ENCODE results near the gene PLD6.
A peak's percentile ranks its signal among the peaks of the same experiment; 100 is the strongest.

Gene PLD6

DNA sequence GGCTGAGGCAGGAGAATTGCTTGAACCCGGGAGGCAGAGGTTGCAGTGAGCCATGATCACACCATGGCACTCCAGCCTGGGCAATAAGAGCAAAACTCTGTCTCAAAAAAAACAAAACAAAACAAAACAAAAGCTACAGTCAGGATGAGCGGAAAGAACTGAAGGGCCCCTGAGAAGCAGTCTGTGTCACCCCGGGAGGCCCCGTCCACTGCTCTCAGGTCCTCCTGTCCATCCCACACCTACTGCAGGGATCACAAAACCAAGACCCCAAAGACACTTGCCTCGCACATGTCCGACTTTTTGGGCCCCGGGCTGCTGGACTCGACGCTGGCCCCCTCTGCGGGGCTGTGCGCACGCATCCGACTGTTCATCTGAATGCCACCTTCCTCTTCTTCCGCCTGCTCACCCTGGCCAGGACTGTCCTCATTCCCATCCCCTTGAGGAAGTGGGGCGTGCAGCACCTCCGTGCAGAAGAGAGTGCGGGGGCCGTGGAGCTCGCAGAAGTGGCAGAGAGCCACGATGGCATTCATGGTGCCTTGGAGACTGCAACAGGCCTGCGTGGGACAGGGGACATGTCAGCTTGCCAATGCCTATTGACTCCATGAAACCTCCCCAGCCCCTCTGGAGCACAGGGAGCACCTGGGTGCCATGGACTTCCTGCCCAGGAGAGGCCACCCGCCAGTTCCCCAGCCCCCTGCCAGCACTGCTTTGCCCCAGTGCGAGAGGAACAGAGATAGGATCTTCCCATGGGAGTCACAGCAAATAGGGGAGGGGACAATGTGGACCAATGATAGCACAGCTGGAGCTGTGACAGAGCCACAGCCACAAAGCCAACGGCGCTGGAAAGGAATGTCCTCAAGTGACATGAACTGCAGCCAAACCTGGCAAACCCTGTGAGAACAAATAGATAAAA, 21.7 kb upstream of the PLD6 start:
- DNase-seq (ENCODE audit: low read depth in 2 of 3, low spot score in 1 of 3) = no peak

DNA sequence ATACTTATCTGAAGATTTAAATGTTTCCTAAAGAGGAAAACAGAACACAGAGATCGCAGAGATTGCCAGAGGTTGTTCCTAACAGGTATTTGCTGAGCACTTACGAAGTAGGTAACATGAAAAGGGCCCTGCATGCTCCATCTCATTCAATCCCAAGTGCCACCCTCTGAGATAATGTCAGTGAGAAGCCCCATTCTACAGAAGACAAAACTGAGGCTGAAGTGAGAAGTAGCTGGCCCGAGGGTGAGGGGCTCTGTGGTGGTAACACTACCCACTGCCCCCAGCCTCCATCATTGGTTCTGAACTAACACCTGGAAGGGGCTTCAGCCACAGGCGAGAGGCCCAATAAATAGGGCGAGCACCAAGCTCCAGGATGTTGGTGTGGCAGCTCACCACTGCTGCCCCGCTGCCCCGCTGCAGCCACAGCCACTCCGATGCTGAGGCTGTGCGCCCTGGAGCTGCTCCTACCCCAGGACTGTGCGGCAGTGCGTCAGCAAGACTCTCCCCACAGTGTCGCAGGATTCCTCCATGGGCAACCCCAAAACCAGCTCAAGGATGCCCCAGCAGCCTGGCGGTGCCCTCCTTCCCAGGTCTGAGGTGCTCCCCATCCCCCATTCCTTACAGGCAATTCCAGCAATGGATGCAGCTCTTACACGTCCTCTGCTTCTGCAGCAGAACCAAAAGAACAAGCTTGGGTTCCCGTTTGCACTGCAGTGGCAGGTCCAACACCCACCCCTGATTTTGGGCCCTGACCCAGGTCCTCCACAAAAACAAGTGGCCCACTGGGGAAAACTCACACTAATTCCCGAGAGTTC, 20.5 kb upstream of the PLD6 start:
- DNase-seq (ENCODE audit: low read depth in 2 of 3, low spot score in 1 of 3) = no peak

DNA sequence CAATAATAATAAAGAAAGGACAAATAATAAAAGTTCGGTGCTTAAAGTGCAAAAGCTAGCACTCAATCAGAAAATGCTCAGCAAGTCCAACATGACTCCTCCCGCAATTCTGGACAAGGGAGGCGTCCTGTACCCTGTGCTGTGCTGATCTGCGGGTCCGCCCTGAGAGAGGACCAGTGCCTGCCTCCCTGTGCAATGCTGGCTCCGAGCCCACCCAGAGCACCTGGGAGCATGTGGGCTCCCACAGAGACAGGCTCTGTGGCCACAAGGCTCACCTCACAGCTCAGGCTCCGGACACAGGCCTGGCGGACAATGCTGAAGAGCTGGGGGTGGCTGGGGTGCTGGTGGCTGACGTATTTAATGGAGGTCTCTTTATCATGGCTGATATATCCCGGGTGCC, 19.8 kb upstream of the PLD6 start:
- DNase-seq (ENCODE audit: low read depth in 2 of 3, low spot score in 1 of 3) = no peak

DNA sequence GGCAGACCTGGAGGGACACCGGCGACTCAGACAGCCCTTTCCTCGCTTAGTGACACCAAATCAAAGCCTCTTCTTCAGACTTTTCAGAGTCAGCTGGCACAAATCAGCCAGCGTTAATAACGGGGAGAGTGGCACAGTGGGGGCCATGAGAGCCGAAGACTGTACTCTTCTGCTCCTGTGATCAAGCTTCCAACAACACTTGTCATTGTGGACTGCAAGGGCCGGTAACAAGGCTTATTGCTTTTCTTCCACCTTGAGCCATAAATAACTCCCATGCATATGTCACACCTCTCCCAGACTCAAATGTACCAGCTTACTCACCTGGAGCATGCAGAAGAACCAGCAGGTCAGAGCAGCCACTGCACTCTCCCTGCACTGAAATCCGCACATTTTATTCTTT, 18.0 kb upstream of the PLD6 start:
- no peak for DNase-seq (ENCODE audit: low read depth in 2 of 3, low spot score in 1 of 3)

DNA sequence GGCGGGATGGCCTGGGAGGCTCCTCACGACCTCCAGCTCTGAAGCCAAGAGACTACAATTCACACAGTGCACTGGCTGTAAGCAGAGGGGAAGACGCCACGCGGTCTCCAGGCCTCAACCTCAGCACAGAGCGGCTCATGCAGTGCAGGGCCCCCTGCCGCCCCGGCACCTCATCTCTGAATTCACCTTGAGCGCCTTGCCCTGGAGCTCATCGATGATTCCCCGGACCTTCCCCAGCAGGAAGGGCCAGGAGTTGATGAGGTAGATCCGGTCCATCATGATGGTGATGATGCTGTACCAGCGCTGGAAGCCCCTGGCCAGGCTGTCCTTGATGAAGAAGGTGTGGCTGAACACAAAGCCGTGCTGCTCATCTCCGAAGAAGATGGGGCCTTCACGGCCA, 17.6 kb upstream of the PLD6 start:
- DNase-seq (ENCODE audit: low read depth in 2 of 3, low spot score in 1 of 3) = no peak

DNA sequence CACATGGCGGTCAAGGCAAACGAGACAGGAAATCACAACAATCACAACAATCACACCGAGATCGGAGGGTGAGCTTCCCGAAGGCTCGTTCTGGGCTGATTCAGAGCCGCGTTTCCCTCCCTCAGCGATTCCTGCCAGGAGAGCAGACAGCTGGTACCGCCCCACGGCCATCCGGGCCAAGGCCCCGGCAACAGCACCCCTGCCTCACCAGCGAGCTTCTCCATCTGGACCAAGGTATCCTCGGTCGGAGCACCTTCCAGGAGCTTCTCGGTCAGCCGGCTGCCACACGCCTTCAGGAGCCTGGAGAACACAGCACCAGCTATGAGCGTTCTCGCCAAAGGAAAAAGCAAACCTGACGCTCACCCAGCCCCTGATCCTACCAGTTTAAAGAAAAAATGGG, 15.2 kb upstream of the PLD6 start:
- no peak for DNase-seq (ENCODE audit: low read depth in 2 of 3, low spot score in 1 of 3)

DNA sequence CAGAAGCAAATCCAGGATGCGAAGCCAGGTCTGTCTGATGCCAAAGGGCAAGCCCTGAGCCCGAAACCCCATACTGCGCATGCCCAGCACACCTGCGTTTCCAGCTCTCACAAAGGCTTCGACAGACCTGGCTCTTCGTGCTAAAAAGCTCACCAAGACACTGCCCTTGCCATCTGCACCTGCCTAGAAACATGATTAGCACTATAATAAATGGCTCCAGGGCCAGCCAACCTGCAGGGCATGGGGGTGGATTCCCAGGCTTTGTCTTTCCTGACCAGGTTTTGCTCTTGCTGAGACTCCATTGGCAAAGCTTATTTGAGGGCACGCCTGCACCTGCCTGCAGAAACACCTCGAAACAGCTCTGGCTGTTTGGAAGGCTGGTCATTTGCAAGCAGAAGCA, 14.4 kb upstream of the PLD6 start:
- no peak for DNase-seq (ENCODE audit: low read depth in 2 of 3, low spot score in 1 of 3)

DNA sequence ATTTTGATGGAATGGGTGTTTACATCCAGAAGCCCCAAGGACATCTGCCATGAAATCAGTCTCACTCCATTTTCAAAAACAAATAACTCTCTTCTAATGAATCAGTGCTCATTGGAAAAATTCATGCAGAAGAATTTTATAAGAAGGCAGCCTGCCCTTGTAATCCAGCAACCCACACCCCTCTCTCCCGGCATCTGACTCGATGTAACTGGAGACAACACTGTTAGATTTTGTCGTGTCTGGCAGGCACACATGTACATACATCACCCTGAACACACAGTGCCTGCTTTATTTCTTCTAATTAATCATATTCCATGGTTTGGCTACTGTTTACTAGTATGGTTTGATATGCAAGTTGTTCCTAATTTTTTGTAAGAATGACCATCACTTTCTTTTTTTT, 11.9 kb upstream of the PLD6 start:
- no peak for DNase-seq (ENCODE audit: low read depth in 2 of 3, low spot score in 1 of 3)

DNA sequence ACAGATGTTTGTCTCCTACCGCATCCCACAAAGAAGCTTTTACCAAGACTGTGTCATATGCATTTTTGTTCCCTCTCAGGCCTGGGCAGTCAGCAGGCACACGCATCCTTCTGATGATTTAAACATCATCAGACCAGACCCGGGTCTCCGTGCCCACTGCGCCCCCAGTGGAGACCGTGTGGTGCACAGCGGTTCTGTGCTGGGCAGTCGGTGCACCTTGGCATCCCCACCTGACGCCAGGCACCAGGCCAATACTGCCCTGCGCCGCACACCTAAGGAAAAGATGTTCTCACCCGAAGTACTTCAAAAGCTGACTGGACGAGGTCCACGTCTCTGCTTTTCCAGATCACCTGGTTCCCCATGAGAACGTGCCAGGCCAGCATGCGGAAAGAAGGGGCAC, 10.6 kb upstream of the PLD6 start:
- DNase-seq (ENCODE audit: low read depth in 2 of 3, low spot score in 1 of 3) = no peak

DNA sequence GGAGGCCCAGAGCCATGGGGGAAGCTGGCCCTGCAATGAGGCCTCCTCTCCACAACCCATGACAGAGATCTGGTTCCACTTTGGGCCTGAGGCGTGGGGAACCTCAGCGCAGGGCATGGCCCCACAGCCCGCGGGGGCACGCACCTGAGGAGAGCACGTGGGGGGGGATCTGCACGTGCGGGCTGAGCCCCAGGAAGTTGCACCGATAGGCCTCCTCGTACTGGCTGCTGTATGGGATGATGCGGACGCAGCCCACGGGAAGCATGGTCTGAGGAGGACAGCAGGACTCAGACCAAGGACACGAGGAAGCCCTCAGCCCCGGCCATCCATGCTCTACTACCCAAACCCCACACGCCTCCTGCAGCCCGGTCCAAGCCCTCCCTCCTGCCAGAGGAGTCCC, 10.1 kb upstream of the PLD6 start:
- DNase-seq (ENCODE audit: low read depth in 2 of 3, low spot score in 1 of 3) = no peak

DNA sequence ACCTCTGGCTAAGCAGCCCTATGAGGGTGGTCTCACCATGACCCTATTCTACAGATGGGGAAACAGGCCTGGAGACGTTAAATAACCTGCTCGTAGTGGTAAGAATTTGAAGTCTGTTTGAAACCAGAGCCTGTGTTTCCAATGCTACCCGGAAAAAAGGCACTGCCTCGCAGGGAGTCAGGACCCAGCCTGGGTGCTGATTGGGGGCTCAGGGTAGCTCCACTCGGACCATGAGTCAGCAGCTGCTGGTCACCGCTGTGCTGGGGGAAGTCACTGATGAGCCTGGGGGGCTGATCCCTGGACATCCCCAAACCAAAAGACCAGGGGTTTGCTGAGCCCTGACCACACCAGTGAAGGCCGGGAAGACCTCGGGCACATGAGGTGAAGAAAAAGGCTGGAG, 9.4 kb upstream of the PLD6 start:
- no peak for DNase-seq (ENCODE audit: low read depth in 2 of 3, low spot score in 1 of 3)

DNA sequence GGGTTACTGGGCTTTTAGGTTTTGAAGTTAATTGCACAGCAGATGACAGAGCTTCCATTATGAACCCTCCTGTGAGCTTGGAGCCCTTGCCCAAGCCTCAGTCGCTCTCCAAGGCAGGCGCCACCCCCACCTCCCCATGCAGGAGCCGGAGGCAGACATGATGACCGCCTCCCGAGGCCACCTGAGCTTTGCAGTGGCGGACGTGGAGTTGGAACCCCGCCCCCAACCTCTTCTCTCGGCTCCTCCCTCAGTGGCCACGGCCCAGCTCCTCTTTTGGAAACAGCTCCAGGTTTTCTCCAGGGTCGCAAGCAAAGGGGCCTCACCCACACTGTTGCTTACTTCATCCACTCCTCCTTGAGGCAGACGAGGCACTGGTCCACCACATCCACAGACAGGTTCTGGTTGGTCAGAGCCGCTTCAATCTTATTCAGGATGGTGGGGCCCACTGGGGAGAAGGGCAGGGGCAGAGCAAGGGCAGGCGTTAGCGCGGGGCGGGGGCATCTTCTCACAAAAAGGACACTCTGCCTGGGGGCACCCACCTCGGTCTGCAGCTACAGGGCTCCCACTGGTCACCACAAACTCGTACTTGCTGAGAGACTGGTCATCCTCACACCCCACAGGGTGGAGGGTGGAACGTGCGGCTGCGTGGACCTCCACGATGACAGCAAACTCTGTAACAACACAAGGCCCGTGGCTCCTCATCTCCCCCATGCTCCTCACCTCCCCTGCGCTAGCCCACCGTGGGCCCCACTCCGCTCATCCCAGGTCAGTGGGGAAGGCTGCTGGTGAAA, 8.7 kb upstream of the PLD6 start:
- no peak for DNase-seq (ENCODE audit: low read depth in 2 of 3, low spot score in 1 of 3)

DNA sequence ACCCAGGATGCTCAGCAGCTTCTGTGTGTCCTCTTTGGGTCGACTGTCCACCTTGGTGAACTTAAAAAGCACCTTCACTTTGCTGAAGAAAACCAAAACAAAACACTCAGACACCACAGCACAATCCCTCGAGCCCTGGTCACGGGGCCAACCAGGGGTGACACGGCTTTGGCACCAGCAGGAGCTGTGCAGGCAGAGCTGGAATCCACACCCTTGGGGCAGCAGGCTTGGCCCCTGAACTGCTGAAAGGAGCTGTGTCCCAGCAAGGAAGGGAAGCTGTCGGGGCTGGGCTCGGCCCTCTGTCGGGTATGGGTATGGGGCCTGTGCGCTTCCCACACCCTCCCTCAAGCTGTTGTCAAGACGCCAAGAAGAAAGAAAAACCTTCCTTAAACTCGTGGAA, 7.6 kb upstream of the PLD6 start:
- no peak for DNase-seq (ENCODE audit: low read depth in 2 of 3, low spot score in 1 of 3)

DNA sequence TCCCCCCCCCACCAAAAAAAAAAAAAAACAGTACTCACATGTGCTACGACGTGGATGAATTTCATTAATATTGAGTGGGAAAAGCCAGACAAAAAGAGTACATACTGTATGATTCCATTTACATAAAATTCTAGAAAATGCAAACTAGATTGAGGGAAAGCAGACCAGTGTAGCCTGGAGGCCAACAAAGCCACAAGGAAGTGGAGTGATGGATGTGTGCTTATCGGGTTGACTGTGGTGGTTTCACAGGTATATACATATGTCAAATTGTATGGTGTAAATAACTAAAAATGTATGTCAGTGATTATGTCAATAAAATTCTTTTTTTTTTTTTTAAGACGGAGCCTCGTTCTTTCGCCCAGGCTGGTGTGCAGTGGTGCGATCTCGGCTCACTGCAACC, 1.9 kb upstream of the PLD6 start:
- no peak for DNase-seq (ENCODE audit: low read depth in 2 of 3, low spot score in 1 of 3)

DNA sequence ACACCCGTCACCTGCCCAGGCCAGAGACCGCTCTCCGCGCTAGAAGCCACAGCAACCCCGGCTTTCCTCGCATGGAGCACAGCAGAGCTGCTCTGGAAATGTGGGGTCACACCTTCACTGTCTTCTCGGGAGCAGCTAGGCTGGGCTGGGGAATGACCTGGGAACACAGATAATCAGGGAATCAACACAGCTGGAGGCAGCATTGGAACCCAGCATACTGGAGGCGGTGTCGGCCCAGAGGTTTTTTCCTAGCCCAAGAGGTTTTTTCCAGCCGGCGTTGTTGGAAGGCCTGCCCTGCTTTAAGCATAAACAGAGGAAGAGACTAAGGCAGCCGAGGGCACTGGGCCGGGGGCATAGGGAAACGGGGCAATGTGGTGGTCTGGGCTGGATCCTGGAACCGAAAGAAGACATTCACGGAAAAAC, 791 bp upstream of the PLD6 start:
- no peak for DNase-seq (ENCODE audit: low read depth in 2 of 3, low spot score in 1 of 3)

DNA sequence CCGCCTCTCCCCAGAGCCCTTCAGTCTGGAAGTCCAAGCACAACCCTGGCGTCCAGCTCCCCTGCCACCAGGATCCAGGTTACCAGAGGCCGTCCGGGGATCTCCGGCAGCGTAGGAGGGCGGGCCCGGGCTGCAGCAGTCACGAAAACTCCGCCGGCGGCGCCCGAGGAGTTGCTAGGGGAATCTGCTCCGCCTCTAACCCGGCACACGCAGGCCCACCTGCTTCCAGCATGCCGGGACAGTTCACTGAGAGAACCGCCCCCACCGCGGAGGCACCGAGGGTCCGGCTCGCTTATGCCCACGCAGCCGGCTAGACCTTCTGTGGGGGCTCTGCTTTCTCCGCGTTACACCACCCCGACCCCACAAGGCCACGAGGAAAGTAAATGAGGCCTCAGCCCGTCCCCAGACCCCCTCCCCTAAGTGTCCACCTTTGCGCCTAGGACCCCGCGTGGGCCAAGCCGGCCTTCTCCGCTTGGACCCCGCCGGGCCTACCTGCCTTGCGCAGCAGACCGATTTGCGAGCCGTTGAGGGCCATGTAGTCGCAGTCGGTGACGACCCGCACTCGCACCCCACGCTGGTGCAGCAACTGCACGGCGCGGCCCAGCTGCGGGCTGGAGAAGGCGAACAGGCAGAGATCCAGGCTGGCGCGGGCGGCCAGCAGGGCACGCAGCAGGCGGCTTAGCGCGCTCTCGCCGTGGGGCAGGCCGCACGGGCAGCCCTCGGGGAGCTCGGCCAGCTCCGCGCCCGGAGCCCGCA, 587 bp downstream of the PLD6 start:
- DNase-seq (ENCODE audit: low read depth in 2 of 3, low spot score in 1 of 3) = peak; percentile 48 to 62 (median 50)

DNA sequence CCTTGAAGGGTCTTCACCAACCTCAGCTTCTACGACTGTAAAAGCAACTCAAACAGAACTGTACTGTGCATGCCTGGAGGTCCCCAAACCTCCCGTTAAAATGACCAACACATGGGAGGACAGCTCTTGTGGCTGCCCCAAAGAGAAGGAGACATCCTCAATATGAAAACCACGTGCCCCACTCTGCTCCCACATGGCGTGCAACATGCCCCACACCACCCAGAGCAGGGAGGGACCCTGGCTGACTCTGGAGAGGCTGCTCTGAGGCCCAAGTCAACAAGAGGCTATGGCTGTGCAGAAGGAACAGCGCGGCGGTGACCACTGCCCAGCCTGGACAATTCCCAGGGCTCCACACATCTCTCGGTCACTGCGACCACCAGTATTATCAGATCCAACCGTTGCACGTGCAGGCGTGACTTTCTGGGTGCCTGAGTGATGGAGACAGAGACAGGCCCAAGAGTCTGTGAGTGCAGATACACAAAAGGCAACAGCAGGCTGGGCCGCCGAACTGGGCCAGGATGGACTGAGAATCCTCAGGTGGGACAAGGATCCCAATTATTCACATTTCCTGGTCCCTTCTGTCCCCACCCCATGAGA, 1.4 kb downstream of the PLD6 start:
- no peak for DNase-seq (ENCODE audit: low read depth in 2 of 3, low spot score in 1 of 3)

DNA sequence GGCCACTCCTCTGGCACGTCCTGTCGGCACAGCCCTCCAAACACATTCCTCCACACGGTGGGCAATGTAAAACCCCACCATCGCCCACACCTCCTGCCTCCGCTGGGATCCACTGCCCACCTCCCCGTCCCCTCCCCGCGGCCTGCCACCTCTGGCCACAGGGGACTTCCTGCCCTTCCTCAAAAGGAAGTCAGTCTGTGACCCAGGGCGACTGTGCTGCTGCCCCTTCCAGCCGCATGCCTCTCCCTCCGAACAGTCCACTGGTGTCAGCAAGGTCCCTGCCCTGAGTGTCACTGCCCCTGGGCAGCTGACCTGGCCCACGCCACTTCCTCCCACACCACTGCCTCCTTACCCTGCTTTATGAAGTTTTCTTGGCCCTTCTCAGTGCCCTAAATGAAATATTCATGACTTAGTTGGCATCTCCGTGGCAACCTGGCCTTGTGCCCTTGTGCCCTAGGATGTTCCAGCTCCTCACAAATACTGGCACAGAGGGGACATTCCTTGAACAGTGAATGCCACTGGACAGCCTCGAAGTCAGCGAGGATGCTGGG, 2.0 kb downstream of the PLD6 start:
- DNase-seq (ENCODE audit: low read depth in 2 of 3, low spot score in 1 of 3) = no peak

DNA sequence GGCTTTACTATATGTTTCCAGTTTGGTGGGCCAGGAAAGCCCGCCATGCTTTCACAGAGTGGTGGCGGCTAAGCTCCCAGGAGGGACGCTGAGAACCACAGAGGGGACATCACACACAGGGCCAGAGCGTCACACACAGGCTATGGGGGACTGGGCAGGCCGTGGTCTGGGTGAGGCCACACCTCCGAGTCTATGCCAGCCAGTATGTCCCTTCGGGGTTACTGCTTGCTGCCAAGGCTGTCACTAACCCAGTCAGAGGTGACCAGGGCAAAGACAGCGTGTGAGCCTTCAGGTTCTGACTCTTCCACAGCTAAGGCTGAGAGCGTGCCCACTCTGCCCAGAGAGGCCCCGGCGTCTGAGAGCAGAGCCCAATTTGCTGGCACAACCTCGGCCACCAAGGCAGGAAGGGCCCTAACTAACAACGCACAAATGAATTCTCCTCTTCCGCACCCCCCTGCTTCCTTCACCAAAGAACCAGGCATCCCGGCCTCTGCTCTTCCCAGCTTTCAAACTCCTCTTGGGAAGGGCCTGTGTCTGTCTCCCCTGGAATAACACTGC, 2.9 kb downstream of the PLD6 start:
- DNase-seq (ENCODE audit: low read depth in 2 of 3, low spot score in 1 of 3) = no peak

DNA sequence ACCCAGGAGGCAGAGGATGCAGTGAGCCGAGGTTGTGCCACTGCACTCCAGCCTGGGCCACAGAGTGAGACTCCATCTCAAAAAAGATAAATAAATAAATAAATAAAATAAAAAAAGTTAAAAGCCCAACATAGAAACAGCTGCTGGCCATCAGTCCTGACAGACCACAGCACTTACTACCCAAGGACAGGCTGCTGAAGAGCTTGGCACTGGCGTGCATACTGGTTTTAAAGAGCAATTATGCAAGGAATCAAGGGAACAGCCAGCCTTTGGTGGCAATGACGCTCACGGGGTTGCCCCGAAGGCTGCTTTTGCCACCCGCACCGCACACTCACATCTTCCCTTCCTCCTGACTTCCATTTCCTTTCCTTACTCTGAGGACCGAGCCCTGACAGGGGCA, 4.2 kb downstream of the PLD6 start:
- DNase-seq (ENCODE audit: low read depth in 2 of 3, low spot score in 1 of 3) = no peak

All from stimulated activated CD4-positive, alpha-beta T cell treated with anti-CD3 and anti-CD28 coated beads, Interleukin-12 subunit alpha, Interleukin-12 subunit beta, amount 100 ng/mL, for 48 hours (primary cell).